IMR-90 (cell line): ENCODE measurements around the gene AFMID. TPM values are rescaled to one million over a fixed set of nuclear protein-coding genes. Genes with fewer than 3 reads are reported as not detected.

Experiments used
- ATAC-seq: fragments of 200-7000 bp; cut with Tn5 transposase; 2 replicates; pipeline ENCODE4 v1.9.1; 2020; ENCODE audit warnings: low read depth, mild to moderate bottlenecking, moderate library complexity
- BruUV-seq: library from RNA; stranded (reverse); fragments of 400-500 nt; replicated peaks from 2 replicates; lab custom pipeline; 2021; lab: Mats Ljungman, UMichigan
- CTCF ChIA-PET: fragments of 300-600 bp; formaldehyde crosslinking; extraction: SDS; loops from one replicate; lab custom pipeline; 2021; ENCODE audit warnings: antibody characterized with exemption; lab: Yijun Ruan, JAX
- POLR2A ChIA-PET: fragments of 300-600 bp; sonication (Branson Sonifier 250); formaldehyde crosslinking; loops from one replicate; lab custom pipeline; 2022; ENCODE audit warnings: antibody characterized with exemption; ENCODE audit not compliant: unreplicated experiment; lab: Charles Lee
- DNase-seq: peaks from one replicate; pipeline ENCODE4 v3.0.0; 2013
- H2AFZ ChIP-seq: replicated peaks from 2 replicates; pipeline ENCODE3; 2013; ENCODE audit warnings: low read length, mild to moderate bottlenecking; ENCODE audit not compliant: poor library complexity
- H2AK5ac ChIP-seq: 2 replicates; pipeline ENCODE4 v1.6.1; 2013; ENCODE audit warnings: low read depth, low read length, inconsistent platforms
- H2AK9ac ChIP-seq: replicated peaks from 2 replicates; pipeline ENCODE3; 2013; ENCODE audit warnings: mild to moderate bottlenecking, low read depth, low read length, moderate library complexity; ENCODE audit not compliant: poor library complexity
- H2BK120ac ChIP-seq: 2 replicates; pipeline ENCODE4 v1.6.1; 2013; ENCODE audit warnings: low read depth, low read length, inconsistent platforms
- H2BK15ac ChIP-seq: 3 replicates; pipeline ENCODE4 v1.6.1; 2013; ENCODE audit warnings: low read depth, low read length, inconsistent platforms
- H2BK20ac ChIP-seq: 2 replicates; pipeline ENCODE4 v1.6.1; 2013; ENCODE audit warnings: low read depth, mild to moderate bottlenecking, inconsistent platforms, low read length, moderate library complexity
- H2BK5ac ChIP-seq: 2 replicates; pipeline ENCODE4 v1.6.1; 2013; ENCODE audit warnings: mild to moderate bottlenecking, low read depth, low read length, inconsistent platforms; ENCODE audit not compliant: poor library complexity, severe bottlenecking
- H3K14ac ChIP-seq: replicated peaks from 2 replicates; pipeline ENCODE4 v1.6.1; 2013; ENCODE audit warnings: low read depth, low read length, inconsistent platforms
- H3K18ac ChIP-seq: 2 replicates; pipeline ENCODE4 v1.6.1; 2013; ENCODE audit warnings: low read depth, low read length, control low read depth
- H3K23ac ChIP-seq: 2 replicates; pipeline ENCODE4 v1.6.1; 2013; ENCODE audit warnings: low read depth, low read length, inconsistent platforms
- H3K27ac ChIP-seq: 2 replicates; pipeline ENCODE4 v1.5.1; 2013; ENCODE audit warnings: mild to moderate bottlenecking, control low read depth, low read length; ENCODE audit not compliant: insufficient read depth
- H3K27me3 ChIP-seq: 2 replicates; pipeline ENCODE4 v1.6.1; 2013; ENCODE audit warnings: low read length; ENCODE audit not compliant: control insufficient read depth, insufficient read depth
- H3K36me3 ChIP-seq: 2 replicates; pipeline ENCODE4 v1.6.1; 2013; ENCODE audit warnings: low read length, mixed read lengths; ENCODE audit not compliant: control insufficient read depth, insufficient read depth
- H3K4ac ChIP-seq: 2 replicates; pipeline ENCODE4 v1.6.1; 2013; ENCODE audit warnings: low read depth, low read length, inconsistent platforms
- H3K4me1 ChIP-seq: 2 replicates; pipeline ENCODE4 v1.6.1; 2013; ENCODE audit warnings: low read length, mixed read lengths; ENCODE audit not compliant: control insufficient read depth, insufficient read depth
- H3K4me2 ChIP-seq: 2 replicates; pipeline ENCODE4 v1.6.1; 2013; ENCODE audit warnings: low read depth, mild to moderate bottlenecking, control low read depth, low read length, moderate library complexity
- H3K4me3 ChIP-seq: 2 replicates; pipeline ENCODE4 v1.5.1; 2013; ENCODE audit warnings: low read depth, mild to moderate bottlenecking, control low read depth, low read length, moderate library complexity; ENCODE audit not compliant: insufficient read depth
- H3K56ac ChIP-seq: 2 replicates; pipeline ENCODE4 v1.6.1; 2013; ENCODE audit warnings: low read length, inconsistent platforms; ENCODE audit not compliant: insufficient read depth; ENCODE audit errors: extremely low read depth
- H3K79me1 ChIP-seq, 2 experiments: 2 replicates each; pipeline ENCODE4 v1.6.1; 2013; ENCODE audit warnings: low read length in 2 of 2, inconsistent platforms in 1 of 2, low read depth in 1 of 2
- H3K9ac ChIP-seq: 2 replicates; pipeline ENCODE4 v1.6.1; 2013; ENCODE audit warnings: low read depth, low read length, control low read depth
- H3K9me1 ChIP-seq: 2 replicates; pipeline ENCODE4 v1.6.1; 2013; ENCODE audit warnings: low read length, inconsistent platforms; ENCODE audit not compliant: insufficient read depth
- H3K9me3 ChIP-seq: 2 replicates; pipeline ENCODE4 v1.6.1; 2013; ENCODE audit warnings: low read length; ENCODE audit not compliant: control insufficient read depth, insufficient read depth
- H4K20me1 ChIP-seq: 2 replicates; pipeline ENCODE4 v1.6.1; 2013; ENCODE audit warnings: low read length, inconsistent platforms; ENCODE audit not compliant: insufficient read depth
- H4K5ac ChIP-seq: 2 replicates; pipeline ENCODE4 v1.6.1; 2013; ENCODE audit warnings: mild to moderate bottlenecking, low read depth, low read length, control low read depth
- H4K8ac ChIP-seq, 2 experiments: 2 replicates each; pipeline ENCODE4 v1.6.1; 2013; ENCODE audit warnings: low read depth in 2 of 2, low read length in 2 of 2, control low read depth in 1 of 2, inconsistent platforms in 1 of 2
- H4K91ac ChIP-seq: 2 replicates; pipeline ENCODE4 v1.6.1; 2013; ENCODE audit warnings: low read depth, low read length, inconsistent platforms; ENCODE audit not compliant: insufficient read depth
- BHLHE40 ChIP-seq: fragments of 150-350 bp; IDR thresholded peaks from 2 replicates; pipeline ENCODE4 v1.6.1; 2016; ENCODE audit warnings: mild to moderate bottlenecking, low read depth, low read length
- CHD1 ChIP-seq: IDR thresholded peaks from 2 replicates; pipeline ENCODE4 v1.6.1; 2012; ENCODE audit warnings: low read depth, low read length, improper control_type of control experiment
- CTCF ChIP-seq: conservative IDR thresholded peaks from 2 replicates; pipeline ENCODE4 v1.5.1; 2012; ENCODE audit warnings: mild to moderate bottlenecking, low read depth, low read length, improper control_type of control experiment
- FOS ChIP-seq: fragments of 150-350 bp; IDR thresholded peaks from 2 replicates; pipeline ENCODE4 v1.6.1; 2016; ENCODE audit warnings: low read depth, low read length
- MAFK ChIP-seq: IDR thresholded peaks from 2 replicates; pipeline ENCODE4 v1.6.1; 2012; ENCODE audit warnings: low read depth, low read length, improper control_type of control experiment
- MAZ ChIP-seq: IDR thresholded peaks from 2 replicates; pipeline ENCODE4 v1.6.1; 2012; ENCODE audit warnings: low read depth, mild to moderate bottlenecking, low read length, improper control_type of control experiment, moderate library complexity, borderline replicate concordance
- MXI1 ChIP-seq: IDR thresholded peaks from 2 replicates; pipeline ENCODE4 v1.6.1; 2012; ENCODE audit warnings: low read depth, mild to moderate bottlenecking, low read length, moderate library complexity, borderline replicate concordance
- NFE2L2 ChIP-seq: fragments of 150-350 bp; IDR thresholded peaks from 2 replicates; pipeline ENCODE4 v1.6.1; 2016; ENCODE audit warnings: low read depth, mild to moderate bottlenecking, low read length
- POLR2A ChIP-seq: IDR thresholded peaks from 2 replicates; pipeline ENCODE4 v1.6.1; 2012; ENCODE audit warnings: mild to moderate bottlenecking, low read depth, low read length
- RAD21 ChIP-seq: IDR thresholded peaks from 2 replicates; pipeline ENCODE4 v1.6.1; 2012; ENCODE audit warnings: low read length, improper control_type of control experiment
- RFX5 ChIP-seq: IDR thresholded peaks from 2 replicates; pipeline ENCODE4 v1.8.0; 2012; ENCODE audit warnings: low read depth, mild to moderate bottlenecking, low read length, moderate library complexity
- WGBS, 2 experiments: methylation state at CpG; one replicate each; pipeline versions ENCODE4 v1.1.5 to v1.1.7; 2013; ENCODE audit warnings: missing lambda C conversion rate in 2 of 2; ENCODE audit not compliant: insufficient read length in 1 of 2; ENCODE audit errors: extremely low coverage in 2 of 2; 5-methylcytosine and 5-hydroxymethylcytosine counted together
- dilution Hi-C: fragments of 300-500 bp; cut with HindIII; formaldehyde crosslinking; loops from one replicate; pipeline ENCODE4 v1.14.3; 2018; ENCODE audit warnings: low sequenced_read_pairs; ENCODE audit not compliant: unreplicated experiment
- in situ Hi-C: fragments of 300-500 bp; cut with MboI; formaldehyde crosslinking; loops from 3 replicates; pipeline ENCODE4 v1.14.3; 2019; ENCODE audit warnings: low sequenced_read_pairs, inconsistent platforms, mixed read lengths
- intact Hi-C: fragments of 100-400 bp; cut with micrococcal nuclease; formaldehyde crosslinking; loops from 2 replicates; pipeline ENCODE4 v1.10.0; 2022
- polyA plus RNA-seq, 3 experiments: library from polyadenylated mRNA; depleted of rRNA; stranded (reverse); fragments of >200 nt; gene quantifications; 2 replicates each; pipeline ENCODE4 v1.2.3, GENCODE V29; 2012; ENCODE audit warnings: low replicate concordance in 1 of 3
- total RNA-seq: library from RNA; depleted of rRNA; stranded (reverse); fragments of >200 nt; gene quantifications from 2 replicates; pipeline ENCODE4 v1.2.3, GENCODE V29; 2012

AFMID gene
- total and polyA plus RNA-seq, 2 of the 4 experiments (the other 2 are of a cell fraction): 41.0 to 65.1 TPM

GRCh38 chr17:78235885-78236284, 48.7 kb downstream of the AFMID start:
- ChIA-PET CTCF (no interaction called here), POLR2A (no interaction called here)
- in situ Hi-C loops: no loop called here
- no peaks in the 10 kb centered on the region for H3K36me3 ChIP-seq
- H3K56ac ChIP-seq: no peak overlapping the region
- H2BK5ac ChIP-seq: no peak overlapping the region
- H2AK5ac ChIP-seq: no peak overlapping the region
- no peak overlapping the region for H4K5ac ChIP-seq
- no peak overlapping the region for H2AFZ ChIP-seq
- no peak overlapping the region for H3K23ac ChIP-seq
- no peaks in the 10 kb centered on the region for H4K20me1 ChIP-seq
- no CpG with 5 or more reads among the region's 8 CpGs for WGBS, 2 experiments
- no peaks in the 10 kb centered on the region for H3K9me3 ChIP-seq
- no TSS peak for BruUV-seq
- dilution Hi-C loops: no loop called here
- H3K4me2 ChIP-seq: no peak overlapping the region
- no peak for TF ChIP-seq RFX5
- TF ChIP-seq CTCF: no peak
- no peak for TF ChIP-seq CHD1
- no peak for TF ChIP-seq FOS
- no peak for TF ChIP-seq BHLHE40
- TF ChIP-seq RAD21: no peak
- no peak for TF ChIP-seq MAFK
- TF ChIP-seq MXI1: no peak
- no peak for TF ChIP-seq MAZ
- no peak for TF ChIP-seq POLR2A
- no peak for TF ChIP-seq NFE2L2
- no peaks in the 10 kb centered on the region for H3K9me1 ChIP-seq
- no peak overlapping the region for H2BK120ac ChIP-seq
- intact Hi-C loops: no loop called here
- H3K27me3 ChIP-seq: peaks cover 41% of the 10 kb centered on the region
- H2AK9ac ChIP-seq: no peak overlapping the region
- no peak overlapping the region for H3K18ac ChIP-seq
- no peak overlapping the region for H3K14ac ChIP-seq
- no peak overlapping the region for H4K91ac ChIP-seq
- H3K9ac ChIP-seq: no peak overlapping the region
- no peaks in the 10 kb centered on the region for H3K79me1 ChIP-seq
- no peaks in the 10 kb centered on the region for H3K4me1 ChIP-seq
- no peak overlapping the region for H2BK15ac ChIP-seq
- H3K4ac ChIP-seq: no peak overlapping the region
- no peak overlapping the region for H2BK20ac ChIP-seq
- DNase-seq (no peak), ATAC-seq (no peak)
- H3K27ac ChIP-seq: no peak overlapping the region
- H3K4me3 ChIP-seq: no peak overlapping the region
- no peak overlapping the region for H4K8ac ChIP-seq
